Epithelial cell of esophagus (primary cell): ENCODE measurements around the gene HEPN1.

Source experiments
- DNase-seq: peaks from one replicate; pipeline ENCODE4 v3.0.0; 2010; ENCODE audit warnings: low read depth
- H3K4me3 ChIP-seq: 2 replicates; pipeline ENCODE4 v1.5.1; 2011; ENCODE audit warnings: mild to moderate bottlenecking, low read length, control low read depth
- TF ChIP-seq, protein P1 (sequence below): IDR thresholded peaks from 2 replicates; pipeline ENCODE4 v1.5.1; 2011; ENCODE audit warnings: low read depth, mild to moderate bottlenecking, low read length, control low read depth, inconsistent platforms; ENCODE audit not compliant: insufficient read depth; ENCODE audit errors: missing control alignments

HEPN1 gene

DNA sequence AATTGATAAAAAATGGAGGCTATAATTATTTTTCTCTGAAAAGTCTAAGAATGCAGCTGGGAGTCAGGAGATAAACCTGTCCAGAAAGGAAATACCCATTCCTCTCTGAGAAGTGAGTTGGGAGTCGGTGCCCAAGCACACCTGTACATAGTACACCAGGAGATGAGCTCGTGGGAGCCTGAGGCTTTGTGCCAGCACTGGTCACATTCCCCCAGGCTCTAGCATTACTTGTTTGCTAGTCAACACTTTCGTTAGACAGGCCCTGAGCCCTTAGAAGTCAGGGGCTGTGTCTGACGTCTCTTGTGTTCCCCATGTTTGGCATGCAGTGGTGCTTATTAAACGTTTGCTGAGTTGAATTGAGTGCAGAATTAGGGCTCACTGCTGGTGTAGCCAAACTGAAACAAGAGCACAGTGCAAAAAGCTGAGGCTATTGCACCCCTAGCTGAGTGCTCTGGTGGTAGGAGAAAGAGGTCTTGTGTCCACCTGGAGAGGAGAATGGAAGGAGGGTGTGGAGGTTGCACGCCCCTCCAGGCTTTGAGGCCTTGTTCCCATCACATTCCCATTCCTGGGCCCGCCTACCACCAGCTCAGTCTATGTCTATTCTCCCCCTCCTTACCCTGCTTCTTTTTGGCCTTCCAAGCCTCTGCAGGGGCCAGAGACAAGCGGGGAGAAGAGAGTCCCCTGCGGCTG is 28.2 kb upstream of the HEPN1 start:
- H3K4me3 ChIP-seq = no peak overlapping the region
- DNase-seq = no peak
- TF ChIP-seq, protein P1, sequence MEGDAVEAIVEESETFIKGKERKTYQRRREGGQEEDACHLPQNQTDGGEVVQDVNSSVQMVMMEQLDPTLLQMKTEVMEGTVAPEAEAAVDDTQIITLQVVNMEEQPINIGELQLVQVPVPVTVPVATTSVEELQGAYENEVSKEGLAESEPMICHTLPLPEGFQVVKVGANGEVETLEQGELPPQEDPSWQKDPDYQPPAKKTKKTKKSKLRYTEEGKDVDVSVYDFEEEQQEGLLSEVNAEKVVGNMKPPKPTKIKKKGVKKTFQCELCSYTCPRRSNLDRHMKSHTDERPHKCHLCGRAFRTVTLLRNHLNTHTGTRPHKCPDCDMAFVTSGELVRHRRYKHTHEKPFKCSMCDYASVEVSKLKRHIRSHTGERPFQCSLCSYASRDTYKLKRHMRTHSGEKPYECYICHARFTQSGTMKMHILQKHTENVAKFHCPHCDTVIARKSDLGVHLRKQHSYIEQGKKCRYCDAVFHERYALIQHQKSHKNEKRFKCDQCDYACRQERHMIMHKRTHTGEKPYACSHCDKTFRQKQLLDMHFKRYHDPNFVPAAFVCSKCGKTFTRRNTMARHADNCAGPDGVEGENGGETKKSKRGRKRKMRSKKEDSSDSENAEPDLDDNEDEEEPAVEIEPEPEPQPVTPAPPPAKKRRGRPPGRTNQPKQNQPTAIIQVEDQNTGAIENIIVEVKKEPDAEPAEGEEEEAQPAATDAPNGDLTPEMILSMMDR = no peak

DNA sequence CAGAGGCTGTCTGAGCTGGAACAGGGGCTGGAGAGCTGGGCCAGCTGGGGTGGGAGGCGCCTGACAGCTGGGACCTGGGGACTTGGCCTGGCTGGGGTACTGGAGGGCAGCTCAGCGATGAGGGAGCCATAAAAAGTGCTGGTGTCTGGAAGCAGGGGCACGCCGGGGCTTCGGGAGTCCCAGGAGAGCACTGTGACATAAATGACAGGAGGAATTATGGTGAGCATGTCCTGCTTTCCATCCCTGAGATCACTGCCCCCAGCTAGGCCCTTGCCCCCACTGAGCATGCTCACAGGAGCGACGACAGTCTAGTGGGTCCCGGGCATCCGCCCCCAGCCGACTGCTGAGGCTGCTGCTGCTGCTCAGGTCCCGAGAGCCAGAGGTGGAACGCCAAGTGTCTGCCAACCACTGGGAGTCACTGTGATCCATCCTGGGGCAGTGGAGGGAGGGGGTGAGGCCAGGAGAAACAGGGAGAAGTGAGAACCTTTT is 27.6 kb upstream of the HEPN1 start:
- H3K4me3 ChIP-seq = no peak overlapping the region
- TF ChIP-seq, protein P1 = no peak
- no peak for DNase-seq

DNA sequence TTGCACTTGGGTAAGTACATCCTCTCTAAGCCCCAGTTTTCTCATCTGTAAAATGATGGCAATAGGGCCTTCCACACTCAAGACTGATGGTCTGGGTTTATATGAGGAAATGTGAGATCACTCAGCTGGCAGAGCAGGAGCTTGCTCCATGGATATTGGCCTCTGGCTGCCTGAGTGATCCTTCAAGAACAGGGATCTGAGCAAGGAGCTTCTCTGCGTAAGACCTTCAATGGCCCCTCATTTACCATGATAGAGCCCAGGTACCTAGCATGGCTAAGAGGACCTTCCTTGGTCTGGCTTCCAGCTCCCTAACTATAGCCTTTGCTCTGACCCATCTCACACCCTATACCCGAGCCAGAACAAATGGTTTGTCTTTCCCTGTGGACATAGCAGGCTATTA is 26.9 kb upstream of the HEPN1 start:
- DNase-seq = no peak

DNA sequence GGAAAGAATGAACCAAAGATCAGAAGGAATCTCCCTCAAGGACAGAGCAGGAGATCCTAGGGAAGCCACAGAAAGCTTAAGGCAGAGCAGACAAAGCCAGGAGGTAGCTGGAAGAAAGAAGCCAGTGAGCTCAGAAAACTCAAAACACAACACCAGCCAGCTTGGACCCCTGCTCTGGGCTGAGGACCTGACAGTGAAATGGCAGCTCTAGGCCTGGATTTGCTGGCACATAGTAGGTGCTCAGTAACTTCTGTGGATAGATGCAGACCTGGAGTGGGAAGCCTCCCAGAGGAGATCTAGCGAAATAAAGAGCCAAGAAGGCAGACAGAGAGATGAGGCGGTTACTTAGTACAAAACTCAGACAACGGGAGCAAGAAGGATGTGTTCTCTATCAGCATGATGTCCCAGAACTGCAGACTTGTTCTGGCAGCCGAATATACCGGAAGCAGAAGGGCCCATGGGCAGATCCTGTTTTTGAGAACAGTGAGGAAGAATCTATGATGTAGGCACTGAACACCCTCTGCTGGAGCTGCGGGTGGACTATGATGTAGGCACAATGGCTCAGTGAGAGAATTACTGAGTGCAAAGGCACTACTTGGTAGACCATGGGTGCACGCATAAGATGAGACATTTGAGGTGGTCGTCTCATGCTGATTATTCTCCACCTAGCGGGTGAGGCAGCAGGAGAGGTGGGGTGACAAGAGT is 26.1 kb upstream of the HEPN1 start:
- TF ChIP-seq, protein P1 = no peak
- H3K4me3 ChIP-seq = no peak overlapping the region
- DNase-seq = no peak

More for the DNA sequence above, 26.9 kb upstream of the HEPN1 start:
- TF ChIP-seq, protein P1 = no peak
- H3K4me3 ChIP-seq = no peak overlapping the region

DNA sequence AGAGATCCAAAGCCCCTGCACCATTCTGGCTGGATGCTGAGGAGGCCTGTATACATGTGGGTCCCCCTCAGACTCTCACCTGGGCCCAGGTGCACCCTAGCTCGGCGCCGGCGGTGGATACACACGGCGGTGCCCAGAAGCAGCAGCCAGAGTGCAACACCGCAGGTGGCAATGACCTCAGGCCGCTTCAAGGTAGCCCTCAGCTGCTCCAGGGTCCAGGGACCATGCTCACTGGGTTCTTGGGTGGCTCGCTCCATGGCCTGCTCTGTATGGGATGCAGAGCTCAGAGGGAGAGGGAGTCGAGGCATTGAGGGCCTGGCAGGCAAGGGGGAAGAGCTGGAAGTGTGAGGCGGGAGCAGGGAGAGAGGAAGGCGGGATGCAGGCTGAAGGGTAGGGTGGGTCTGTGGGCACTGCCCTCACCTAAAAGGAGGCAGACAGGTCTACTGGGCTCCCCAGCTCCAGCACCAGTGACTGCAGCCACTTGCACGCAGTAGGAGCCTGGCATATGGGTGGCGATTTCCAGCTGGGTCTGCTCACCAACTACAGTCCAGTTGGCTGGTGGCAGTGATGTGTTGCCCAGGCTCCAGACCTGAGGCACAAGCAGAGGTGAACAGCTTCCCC is 25.2 kb upstream of the HEPN1 start:
- TF ChIP-seq, protein P1 = no peak
- H3K4me3 ChIP-seq = no peak overlapping the region
- no peak for DNase-seq

DNA sequence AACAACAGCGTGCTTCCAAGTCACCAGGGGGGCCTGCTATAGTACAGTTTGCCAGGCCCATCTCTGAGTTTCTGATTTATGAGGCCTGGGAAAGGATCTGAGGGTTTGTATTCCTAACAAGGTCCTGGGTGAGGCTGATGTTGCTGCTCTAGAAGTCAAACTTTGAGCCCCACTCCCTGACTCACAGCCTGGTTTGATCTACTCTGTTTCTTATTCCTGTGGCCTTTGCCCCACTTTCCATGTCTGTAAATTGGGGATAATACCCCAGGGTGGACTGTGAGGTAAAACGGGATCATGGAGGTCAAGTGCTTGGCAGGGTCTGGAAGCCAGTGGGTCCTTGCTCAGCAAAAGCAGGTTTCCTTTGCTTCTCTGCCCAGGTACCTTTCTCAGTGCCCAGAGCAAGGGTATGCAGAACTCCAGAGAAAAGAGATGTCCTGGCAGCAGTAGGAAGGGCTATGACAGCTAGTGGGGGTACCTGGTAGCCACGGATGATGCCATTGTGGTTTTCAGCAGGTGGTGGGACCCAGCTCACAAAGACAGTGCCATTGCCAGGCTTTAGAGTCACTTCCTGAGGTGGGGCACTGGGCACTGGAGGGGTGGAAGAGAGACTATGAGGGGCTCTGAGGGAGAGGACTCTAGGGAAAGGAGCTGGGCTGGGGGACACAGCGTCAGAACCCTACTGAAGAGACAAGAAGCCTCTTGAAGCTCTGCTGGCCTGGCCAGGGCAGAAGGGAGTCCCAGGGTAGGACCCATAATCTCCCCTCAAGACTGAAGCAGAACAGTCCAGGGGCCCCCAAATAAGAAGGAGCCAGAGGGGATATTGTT is 24.2 kb upstream of the HEPN1 start:
- TF ChIP-seq, protein P1 = no peak
- H3K4me3 ChIP-seq = no peak overlapping the region
- DNase-seq = no peak
